Measurements from ENCODE around the gene AUTS2.

Gene AUTS2

DNA sequence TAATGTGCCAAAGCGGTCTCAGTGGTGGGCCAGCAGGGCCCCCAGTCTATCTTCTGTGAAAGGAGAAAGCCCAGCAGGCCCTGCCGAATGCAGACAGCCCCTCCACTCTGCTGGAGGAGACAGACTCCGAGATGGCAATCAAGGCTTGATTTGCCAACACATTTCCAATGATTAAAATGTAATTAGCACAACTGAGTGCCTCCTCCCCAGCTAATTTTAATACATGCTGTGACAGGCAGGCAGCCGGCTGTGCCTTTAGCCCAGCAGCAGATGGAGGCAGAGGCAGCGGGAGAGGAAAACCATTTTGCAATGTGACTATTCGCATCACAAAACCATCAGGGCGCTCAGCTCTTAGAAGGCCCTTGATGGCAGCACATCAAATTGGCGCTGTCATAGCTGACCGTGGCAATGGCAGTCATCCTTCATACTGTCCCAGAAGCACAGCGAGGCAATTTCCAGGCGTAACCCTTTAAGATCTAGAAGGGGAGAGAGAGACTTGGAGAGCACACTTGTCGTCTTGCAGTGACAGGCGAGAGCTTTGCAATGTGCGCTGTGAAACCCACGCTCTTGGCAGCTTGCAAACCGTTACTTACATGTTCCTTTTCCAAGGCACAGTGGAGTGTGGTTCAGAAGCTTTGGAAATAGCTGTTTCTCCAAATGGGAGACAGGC is 818.8 kb downstream of the AUTS2 start:
- no peak for DNase-seq (ENCODE audit: low read depth)

DNA sequence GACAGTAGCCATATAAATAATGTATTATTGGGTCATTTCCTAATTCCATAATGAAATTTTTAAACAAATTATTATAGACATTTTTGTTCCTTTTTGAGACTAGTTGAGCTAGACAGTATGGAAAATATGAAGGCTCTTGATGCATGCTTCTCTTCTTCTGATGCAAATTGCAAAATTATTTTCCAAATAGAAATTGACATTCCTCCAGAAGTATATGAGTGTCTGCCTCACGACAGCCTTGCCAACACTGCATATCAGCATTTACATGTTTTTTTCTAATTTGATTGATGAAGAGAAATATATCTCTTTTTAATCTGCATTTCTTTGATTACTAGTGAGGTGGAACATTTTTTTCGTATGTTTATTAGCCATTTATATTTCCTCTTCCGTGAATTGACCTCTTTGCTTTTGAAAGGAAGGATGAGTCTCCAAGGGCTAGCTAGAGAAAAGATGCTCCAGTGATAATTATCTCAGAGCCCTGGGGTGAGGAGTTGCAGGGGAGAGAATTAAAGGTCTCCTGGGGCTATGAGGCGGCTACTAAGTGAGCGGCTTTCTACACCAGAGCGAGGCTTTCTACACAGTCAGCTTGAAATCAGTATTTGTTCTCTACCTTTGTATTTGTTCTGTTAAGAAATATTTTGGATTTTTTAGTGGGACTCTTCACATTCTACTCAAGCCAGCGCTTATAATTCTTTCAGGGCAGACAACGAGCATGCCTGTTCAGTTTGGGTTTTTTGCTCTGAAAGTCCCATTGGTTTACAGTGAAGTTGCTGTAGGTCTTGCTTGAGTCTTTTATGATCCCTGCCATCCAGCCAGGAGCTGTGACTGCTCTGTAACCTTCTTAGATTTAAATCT is 821.5 kb downstream of the AUTS2 start:
- no peak for DNase-seq (ENCODE audit: low read depth)

DNA sequence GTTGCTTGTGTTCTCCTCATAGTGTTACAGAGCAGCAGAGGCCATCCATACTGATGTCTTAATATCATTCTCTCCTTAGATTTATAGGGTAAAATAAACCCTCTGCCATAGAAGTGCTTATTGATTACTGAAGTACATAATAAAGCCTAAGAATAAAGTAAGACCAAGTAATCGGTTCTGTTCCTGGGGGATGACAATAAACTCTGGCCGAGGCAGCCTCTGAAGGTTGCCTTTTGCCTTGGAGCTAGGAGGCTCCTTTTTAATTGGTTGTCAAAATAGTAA is 822.0 kb downstream of the AUTS2 start:
- DNase-seq (ENCODE audit: low read depth) = no peak

DNA sequence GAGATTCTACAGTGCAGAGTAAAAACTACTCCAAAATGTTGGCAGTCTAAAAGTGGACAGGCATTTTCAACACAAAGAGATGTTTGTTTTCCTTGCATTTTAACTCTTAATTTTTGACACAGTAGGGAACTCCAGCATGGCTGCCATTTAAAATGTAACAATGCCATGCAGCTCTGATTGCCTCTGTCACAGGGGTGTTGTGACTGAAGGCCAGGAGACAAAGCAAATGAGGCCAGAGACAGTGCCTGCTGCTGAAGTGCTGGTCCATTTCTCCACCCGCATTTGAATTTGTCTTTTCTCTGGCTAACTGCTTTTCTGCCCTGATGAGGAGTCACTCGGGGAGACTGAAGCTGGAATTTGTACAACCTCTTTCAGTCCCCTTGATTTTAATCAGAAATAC is 823.0 kb downstream of the AUTS2 start:
- DNase-seq (ENCODE audit: low read depth) = no peak

DNA sequence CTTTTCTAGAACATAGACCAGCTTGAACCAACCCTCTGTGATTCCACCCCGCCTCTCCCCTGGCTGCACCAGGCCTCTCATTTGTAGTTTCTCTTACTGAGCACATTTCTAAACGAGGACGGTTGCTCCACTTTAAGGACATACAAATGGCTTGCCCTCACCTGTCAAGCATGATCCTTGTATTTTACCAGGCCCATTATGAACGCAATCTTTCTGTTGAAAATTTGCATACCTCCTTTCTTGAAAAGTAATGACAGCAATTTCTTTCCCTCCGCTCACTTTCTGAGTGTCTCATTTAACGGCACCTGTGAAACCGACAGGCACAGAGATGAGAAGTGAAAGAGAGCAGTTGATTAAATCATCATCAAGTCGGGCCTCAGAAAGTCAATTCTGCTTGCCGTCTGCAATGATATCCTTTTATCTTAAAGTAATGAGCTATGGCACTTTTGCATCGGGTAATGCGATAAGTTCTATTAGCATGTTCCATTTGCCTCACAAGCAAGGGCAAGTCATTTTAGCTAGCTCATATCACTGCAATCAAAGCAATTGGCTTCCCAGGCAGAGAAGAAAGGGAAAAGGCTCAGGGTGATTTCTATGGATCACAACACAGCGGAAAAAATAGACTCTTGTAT is 828.1 kb downstream of the AUTS2 start:
- DNase-seq (ENCODE audit: low read depth) = no peak

DNA sequence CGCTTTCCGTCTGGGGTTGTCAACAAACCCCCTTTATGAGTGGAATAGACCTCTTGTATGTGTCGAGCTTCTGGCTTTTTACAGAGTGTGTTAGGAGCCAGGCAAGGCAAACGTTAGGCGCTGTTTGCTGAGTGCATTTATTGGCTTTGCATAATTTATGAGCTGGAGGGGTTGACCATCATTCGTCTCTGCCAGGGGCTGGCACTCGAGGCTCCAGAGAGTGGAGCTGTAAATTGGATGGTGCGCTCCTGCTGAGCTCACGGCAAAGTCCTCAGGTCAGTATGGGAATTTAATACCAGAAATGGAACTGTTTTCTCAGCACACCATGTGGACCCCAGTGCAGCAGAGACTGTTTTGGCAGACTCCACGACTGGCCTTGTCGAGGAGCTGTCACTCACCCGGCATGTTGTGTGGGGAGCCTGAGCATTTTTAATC is 834.3 kb downstream of the AUTS2 start:
- DNase-seq (ENCODE audit: low read depth) = no peak

DNA sequence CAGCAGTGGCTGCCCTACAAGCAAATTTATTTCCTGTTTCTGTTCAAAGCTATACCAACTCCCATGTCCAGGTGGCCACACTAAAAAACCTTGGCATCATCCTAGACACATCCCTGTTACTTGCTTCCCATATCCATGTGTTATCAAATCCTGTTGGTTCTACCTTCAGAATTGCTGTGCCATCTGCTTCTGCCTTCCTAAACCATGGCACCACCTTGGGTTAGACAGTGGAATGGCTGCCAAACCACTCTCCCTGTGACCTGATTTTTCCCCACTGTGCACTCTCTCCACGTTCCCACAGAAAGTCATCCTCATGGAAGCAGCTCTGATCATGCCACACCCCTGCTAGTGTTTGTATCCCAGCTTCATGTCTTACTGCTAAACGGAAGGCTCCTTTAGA is 836.1 kb downstream of the AUTS2 start:
- DNase-seq (ENCODE audit: low read depth) = no peak

DNA sequence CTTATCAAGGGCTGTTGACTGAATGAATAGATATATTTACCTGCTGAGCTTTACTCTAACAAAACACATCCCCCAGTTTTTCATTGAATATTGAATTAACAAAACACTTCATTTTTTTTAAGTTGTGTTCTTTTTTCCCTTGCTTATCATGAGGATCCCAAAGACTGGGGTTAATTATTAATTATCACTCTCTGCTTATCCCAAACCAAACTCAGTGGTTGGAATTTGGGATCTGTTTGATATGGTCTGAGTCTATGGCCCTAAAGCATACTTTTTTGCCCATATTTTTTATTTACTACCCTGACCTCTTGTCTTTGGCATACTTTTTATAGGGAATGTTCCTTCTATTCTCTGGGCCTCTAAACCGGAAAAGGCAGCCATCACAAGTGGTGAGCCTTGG is 836.5 kb downstream of the AUTS2 start:
- no peak for DNase-seq (ENCODE audit: low read depth)

DNA sequence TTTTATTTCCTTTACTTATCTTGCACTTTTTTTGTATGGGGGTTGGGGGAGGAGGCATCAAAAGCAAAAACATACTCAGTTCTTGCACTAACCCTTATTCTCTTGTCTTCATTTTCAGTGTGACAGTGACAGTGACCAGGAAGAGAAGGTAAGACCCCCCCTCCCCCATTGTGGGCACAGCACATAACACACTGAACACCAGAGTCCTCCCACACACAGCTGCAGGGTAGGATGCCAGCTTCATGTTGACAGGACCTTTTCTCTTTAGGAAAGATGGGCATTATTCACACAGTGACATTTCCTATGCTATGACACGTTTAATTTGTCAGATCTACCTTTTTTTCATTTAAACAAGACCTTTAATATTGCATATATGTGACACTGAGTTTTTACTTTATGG is 837.4 kb downstream of the AUTS2 start:
- no peak for DNase-seq (ENCODE audit: low read depth)

DNA sequence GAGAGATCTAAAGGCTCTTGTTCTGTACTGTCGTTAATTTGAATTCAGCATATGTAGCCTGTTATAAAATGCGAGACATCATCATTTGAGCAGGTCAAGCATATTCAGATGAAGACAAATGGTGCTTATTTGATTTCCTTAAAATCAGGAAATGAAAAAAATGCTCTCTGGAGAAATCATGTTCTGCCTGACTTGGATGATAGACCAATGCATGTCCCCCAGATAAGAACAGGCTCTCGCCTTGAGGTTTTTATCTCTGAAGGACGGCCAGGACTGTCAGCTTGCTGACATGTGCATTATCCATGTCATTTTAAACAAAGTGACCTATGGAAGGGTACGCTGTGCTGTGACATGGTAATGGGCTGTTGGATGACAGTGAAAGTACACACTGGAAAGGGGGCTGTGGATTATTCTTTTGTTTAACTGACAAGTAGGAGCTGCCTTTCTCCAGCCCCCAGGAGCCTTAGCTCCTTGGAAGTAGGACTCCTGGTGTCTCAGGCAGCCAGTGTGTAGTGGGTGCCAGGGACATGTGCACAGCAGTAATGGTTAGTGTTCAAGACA is 838.6 kb downstream of the AUTS2 start:
- no peak for DNase-seq (ENCODE audit: low read depth)

DNA sequence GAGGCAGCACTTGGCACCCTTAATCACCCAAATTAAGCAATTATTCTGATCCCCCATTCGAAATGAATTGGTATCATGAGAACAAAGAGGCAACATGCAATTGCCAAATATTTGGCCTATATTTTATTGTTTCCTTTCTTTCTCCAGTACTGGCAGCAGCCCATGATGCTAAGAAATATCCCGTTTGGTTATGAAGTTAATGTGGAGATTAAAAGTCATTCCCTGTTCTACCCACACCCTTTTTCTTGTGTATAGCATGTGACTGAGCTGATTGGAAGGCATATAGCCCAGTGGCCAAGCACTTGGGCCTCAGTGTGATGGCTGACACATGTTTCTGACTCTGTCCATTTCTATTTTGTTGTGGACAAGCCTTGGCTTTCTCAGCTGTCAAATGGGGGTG is 841.4 kb downstream of the AUTS2 start:
- DNase-seq (ENCODE audit: low read depth) = no peak

DNA sequence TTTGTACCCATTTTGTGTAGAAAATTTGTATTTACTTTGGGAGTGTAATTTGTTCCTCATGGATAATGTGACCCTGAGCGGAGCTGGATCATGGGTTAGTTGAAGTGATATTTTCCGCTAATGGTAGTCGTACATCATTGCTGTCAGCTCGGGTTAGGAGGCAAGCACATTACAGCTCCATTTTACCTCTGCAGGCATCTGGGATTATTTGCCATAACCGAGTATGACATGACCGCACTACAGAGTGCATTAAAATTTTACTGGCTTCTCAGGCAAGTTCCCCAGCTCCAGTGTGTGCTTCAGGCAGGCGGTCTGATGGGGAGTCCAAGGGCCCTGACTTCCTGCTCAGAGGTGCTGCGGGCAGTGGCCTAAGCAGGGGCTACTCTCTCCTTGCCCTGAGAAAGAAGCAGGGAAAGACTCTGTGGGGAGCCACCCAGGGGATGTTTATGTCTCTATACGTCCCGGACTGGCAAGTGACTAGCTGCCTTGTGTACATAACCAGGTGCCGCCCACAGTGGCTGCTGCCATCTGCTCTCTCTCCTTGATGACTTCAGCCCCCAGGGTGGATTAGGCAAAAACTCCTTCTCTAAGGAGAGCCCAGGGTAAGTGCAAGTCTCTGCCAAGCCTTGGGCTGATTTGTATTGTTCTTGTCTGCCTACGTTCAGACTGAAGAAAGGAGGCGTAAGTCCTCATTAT is 848.3 kb downstream of the AUTS2 start:
- DNase-seq (ENCODE audit: low read depth) = no peak

DNA sequence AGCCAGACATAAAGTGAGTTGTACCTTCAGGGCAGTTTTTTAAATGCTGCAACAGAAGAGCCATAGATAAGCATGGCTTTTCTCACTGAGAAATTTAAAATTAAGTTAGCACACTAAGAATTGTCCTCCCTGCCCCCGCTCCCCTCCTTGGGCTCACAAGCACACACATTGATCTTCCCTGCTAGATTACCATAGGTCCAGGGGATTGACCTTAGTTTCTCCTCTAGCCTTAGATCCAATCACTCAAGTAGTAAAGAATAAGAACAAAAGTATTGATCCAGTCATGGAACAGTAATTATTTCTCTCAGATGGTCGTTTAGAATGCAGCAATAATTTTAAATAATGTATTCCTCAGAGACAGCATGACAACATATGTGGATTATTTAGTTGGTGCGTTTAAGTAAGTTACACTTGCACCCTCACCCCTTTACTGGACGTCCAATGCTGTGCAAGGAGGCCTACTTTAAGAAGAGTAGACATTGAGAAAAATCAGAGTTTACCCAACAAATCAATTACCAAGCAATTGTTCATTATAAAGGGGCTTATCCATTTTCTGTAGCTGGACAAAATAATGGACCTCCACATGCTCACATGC is 850.1 kb downstream of the AUTS2 start:
- no peak for DNase-seq (ENCODE audit: low read depth)

DNA sequence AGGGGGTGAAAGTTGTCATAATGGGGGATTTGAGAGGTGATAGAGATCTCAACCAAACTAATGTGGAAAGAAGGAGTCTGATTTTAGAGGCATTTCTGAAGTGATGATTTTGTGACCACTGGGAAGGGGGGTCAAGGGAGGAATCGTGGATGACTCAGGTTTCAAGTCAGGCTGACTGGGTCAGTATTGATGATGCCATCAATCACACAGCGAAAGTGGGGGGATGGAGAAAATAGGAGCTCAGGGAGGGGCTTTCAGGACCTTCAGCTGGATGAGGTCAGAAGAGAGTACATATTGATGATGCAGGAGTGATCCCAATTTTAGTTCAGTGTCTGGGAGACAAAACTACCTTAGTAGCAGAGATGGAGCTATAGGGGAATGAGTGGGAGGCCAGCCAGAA is 852.5 kb downstream of the AUTS2 start:
- no peak for DNase-seq (ENCODE audit: low read depth)

DNA sequence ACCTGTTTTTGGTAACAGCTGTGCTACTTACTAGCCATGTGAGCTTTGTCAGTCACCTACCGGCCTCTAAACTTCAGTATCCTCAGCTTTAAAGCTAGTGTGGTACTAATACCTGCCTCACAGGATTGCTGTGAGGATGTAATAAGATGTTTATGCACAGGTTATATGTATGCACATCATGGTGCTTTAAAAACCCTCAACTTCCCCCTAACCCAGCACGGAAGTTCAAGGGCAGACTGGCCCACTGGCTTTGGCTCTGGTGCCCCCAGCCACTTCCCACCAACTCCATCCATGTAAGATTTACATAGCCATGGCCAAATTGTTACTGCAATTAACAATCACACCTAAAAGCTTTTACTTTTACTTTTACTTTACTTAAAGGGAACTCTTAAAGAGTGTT is 857.6 kb downstream of the AUTS2 start:
- DNase-seq (ENCODE audit: low read depth) = no peak

DNA sequence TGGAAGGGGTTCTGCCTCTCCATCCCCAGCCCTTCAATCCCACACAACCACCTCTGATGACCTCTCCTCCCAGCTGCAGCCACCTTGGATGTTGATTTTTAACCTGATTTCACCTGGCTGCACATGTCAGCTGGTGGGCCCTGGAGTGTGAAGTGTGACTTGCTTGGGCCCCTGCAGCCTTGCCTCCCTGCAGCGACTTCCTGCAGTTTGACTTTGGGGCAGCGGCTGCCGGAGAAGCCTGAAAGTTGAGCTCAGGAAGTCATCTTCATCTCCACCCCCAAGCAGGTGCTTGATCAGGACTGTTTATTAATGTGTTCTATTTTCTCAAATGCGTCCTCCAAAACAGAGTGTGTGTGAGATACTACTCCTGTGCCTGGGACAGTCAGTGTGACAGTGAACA is 858.4 kb downstream of the AUTS2 start:
- DNase-seq (ENCODE audit: low read depth) = no peak

DNA sequence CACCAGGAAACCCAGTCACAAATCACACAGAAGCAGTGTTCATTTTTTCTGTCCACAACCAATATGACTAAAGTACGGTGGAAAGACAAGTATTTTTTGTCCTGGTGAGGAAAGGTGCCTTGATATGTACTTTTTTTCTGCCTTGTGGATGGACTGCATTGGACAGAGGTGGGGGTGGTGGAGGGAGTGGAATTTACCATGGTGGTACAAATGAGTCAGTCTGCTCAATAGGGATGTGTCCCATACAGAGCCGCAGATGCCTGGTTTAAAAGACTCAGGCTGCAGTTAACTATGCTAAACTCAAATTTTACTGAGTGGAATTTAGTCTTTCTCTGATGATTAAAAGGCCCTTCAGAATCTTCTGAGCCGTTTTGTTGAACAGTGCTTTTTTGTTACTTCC is 859.2 kb downstream of the AUTS2 start:
- DNase-seq (ENCODE audit: low read depth) = no peak

DNA sequence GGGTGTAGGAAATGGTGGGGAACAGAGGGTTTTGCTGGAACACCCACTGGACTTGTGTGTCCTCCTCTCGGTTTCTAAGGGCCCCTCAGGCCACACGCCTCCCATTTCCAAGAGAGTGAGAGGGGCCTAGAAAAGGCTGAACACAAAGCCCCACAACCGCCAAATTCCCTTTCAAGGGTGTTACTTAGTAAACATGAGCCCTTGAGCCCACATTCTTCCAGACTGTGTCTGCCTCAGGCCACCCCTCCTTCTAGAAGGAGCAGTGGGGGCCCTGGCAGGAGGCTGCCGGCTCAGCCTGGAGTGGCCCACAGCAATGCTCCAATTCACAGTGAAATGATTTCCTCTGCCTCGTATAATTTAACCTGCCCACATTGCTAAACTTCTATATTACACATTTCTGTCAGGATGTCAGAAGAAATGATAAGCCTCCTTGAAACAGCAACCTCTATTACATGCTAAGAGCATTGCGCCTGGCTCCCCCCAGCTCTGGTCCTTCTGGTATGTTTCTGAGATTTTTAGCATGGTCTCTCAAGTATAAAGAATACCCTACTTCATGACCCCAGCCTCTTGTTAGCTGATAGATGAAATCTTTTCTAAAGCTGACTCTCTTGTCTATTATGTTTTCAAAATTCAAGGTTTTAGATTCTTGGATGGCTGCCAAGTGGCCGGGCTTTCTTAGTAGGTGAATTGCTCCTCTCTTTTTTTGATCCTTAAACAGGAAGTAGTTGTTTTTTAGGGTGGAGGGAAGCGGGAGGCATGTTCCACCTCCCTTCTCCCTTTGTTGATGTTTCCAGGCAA is 859.8 kb downstream of the AUTS2 start:
- no peak for DNase-seq (ENCODE audit: low read depth)

DNA sequence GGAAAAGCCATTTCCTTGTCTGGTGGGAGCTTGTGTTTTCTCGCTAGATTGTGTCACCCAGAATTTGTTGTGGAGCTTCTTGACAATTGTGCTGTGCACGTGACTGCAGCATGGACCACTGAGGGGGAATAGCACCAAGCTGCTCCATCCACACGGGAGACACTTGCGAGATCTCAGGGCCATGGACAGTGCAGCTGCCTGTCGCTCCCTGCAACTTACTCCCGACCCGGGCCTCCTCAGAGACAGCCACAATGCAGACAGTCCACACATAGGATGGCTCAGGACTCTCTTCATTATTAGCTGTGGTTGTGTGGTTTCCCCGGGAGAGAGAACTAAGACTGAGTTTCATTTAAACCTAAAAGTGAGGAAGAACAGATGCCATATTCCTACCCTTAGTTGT is 860.5 kb downstream of the AUTS2 start:
- DNase-seq (ENCODE audit: low read depth) = no peak

DNA sequence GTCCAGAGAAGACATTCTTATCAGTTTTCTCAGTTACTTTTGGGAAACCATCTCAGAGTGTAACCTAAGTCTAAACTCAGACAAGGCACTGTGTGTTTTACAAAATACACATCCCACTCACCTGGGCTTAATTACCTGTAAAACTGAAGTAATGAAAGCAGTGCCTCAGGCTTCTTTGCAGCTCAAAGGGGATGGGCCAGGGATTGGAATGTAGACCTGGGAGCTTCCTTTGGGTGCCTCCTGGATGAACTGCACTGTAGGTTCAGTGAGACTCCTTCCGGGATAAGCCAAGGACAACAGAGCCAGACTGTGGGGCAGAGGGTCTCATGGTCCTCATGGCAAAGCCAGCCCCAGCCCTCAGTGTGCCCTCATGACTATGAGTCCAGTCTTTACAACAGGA is 861.3 kb downstream of the AUTS2 start:
- DNase-seq (ENCODE audit: low read depth) = no peak

DNA sequence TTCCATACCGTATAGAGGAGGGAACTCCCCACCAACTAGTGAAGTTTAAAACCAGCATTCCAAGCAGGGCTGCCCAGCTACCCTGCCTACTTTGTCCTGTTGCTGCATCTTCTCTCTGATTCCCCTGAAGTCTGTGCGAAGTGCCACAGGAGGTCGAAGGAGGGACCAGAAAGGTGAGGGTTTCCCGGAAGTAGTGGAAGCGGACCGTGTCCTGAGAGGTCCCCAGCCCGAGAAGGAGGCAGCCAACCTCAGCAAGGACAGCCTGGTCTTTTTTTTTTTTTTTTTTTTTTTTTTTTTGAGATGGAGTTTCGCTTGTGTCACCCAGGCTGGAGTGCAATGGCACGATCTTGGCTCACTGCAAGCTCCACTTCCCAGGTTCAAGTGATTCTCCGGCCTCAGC is 861.8 kb downstream of the AUTS2 start:
- DNase-seq (ENCODE audit: low read depth) = no peak

Data from amniotic epithelial cell (primary cell).